Stimulated activated naive CD8-positive, alpha-beta T cell treated with anti-CD3 and anti-CD28 coated beads, Interleukin-15, amount 100 ng/mL, for 72 hours (primary cell): Measurements from ENCODE around the gene SALL1.

Source experiments
- ATAC-seq: fragments of 150-1000 bp; cut with Tn5 transposase; 2 replicates; pipeline ENCODE4 v1.10.0; 2021; ENCODE audit warnings: mild to moderate bottlenecking, moderate library complexity
- DNase-seq, 2 donors: peaks; one replicate each; pipeline ENCODE4 v3.0.0; 2021 to 2022
- H3K27ac Mint-ChIP-seq, 2 donors: one replicate each; pipeline ENCODE4 v1.8.0; 2022; ENCODE audit warnings: mild to moderate bottlenecking in 2 of 2, mixed read lengths in 2 of 2, moderate library complexity in 2 of 2
- H3K27me3 Mint-ChIP-seq: one replicate; pipeline ENCODE4 v1.8.0; 2022; ENCODE audit warnings: mixed read lengths
- H3K4me1 Mint-ChIP-seq: one replicate; pipeline ENCODE4 v1.8.0; 2022; ENCODE audit warnings: mild to moderate bottlenecking, mixed read lengths
- H3K4me3 Mint-ChIP-seq, 2 donors: one replicate each; pipeline ENCODE4 v1.8.0; 2022; ENCODE audit warnings: mild to moderate bottlenecking in 2 of 2, mixed read lengths in 2 of 2, moderate library complexity in 1 of 2
- H3K9me3 Mint-ChIP-seq, 2 donors: one replicate each; pipeline ENCODE4 v1.8.0; 2022; ENCODE audit warnings: mixed read lengths in 2 of 2

Gene SALL1

DNA sequence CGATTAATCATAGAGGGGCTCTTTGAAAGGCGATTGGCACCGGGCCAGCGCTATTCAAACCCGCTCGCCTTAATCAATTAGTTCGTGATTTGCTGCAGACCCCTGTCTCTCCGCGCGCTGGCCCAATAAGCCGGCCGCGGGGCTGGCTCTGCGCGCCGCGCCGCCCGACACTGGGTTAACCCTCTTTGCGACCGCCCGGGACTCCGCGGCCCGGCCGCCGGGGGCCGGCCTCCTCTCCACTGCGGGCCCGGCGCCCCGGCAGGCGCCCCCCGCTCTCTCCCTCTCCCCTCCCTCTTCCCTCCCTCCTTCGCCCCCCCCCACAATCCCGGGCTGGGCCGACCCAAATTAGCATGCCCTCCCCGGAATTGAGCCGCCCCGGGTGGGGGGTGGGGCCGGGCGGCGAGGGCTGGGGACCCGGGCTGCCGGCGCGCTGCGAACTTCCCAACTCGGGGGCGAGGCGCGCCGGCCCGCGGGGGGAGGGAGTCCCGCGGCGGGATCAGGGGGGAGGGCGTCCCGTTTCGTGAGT, 428 bp upstream of the SALL1 start:
- DNase-seq (no peak), ATAC-seq (no peak)
- Mint-ChIP-seq H3K27ac (no peak overlapping the region), H3K27me3 (peaks cover 89% of the 10 kb centered on the region), H3K9me3 (peaks cover 0 to 6% of the 10 kb centered on the region in 2 donors), H3K4me1 (peaks cover 24% of the 10 kb centered on the region), H3K4me3 (no peak overlapping the region)

DNA sequence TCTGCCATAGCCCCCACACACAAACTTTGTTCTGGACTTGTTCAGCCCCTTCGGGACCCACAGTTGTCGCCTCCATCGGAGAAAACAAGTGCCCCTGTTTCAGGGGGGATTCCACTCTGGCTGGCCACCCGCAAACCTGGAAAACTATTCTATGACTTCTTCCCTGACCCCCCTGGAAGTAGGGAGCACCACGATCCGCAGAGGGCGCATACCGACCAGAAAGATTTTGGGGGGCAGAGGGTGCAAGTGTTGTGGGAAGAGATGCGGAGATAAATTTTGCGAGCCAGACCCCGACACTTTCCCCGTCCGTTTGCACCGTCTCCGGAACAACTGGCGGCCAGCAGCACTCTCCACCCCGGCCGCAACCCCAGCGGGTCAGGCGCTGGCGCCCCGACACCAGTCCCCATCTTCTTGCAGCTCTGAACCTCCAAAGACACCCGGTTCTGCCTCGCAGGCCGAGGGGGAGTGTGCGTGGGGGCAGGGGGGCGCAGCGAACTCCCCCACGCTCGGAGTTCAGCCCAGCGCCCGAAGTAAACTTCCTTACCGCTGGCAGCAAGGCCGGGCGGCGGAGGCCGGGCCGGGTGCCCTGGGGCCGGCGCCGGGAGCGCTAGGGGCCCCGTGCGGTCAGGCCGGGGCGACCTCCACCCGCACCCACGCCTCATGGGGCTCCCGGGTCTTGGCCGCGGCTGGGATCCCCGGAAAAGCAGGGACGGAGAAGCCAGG, 744 bp downstream of the SALL1 start:
- peaks cover 0 to 6% of the 10 kb centered on the region in 2 donors for H3K9me3 Mint-ChIP-seq
- ATAC-seq (no peak), DNase-seq (no peak)
- H3K4me3 Mint-ChIP-seq: no peak overlapping the region
- H3K27me3 Mint-ChIP-seq: peaks cover 89% of the 10 kb centered on the region
- H3K4me1 Mint-ChIP-seq: peaks cover 21% of the 10 kb centered on the region
- H3K27ac Mint-ChIP-seq: no peak overlapping the region

DNA sequence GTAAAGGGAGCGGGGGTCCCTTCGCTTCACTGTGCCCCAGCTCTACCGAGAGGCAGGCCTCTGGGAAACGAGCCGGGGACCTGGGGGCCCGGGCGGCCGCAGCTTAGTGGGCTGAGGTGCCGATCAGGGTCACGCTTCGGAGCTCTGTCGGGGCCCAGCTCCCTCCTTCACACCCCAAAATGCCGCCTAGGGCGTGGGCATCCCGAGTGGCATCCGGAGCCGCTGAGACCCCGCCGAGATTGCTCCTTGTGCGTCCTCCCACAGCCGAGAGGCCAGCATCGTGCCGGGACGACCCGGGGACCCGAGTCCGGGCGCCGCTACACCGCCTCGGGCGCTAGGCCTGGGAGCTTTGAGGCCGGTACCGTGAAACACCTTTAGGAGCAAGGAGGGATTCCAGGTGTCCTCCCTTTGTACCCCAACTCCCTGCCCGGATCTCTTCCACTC, 1.3 kb downstream of the SALL1 start:
- Mint-ChIP-seq H3K27me3 (peaks cover 86% of the 10 kb centered on the region), H3K27ac (no peak overlapping the region), H3K4me3 (no peak overlapping the region), H3K4me1 (peaks cover 16% of the 10 kb centered on the region), H3K9me3 (peaks cover 0 to 6% of the 10 kb centered on the region in 2 donors)
- no peak for ATAC-seq
- no peak for DNase-seq

DNA sequence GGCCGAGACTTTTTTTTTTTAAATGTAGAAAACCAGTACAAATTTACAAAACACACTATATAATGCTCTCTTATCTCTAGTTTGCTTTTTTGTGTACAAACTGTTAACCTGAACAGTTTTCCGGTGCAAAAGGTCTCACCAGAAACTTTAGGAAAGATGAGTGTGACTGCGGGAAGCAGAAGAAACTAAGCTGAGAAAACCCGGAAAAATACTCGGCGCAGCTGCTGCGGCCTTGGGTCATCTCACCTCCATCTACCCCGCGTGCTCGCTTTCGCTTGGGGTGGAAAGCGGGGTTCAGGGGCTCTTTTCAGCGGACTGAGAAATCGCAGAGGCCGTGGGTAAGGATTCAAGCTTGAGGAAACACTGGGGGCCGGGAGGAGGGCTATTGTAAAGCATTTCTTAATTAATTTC, 1.8 kb downstream of the SALL1 start:
- DNase-seq: no peak
- Mint-ChIP-seq H3K9me3 (peaks cover 0 to 6% of the 10 kb centered on the region in 2 donors), H3K27me3 (peaks cover 81% of the 10 kb centered on the region), H3K4me3 (no peak overlapping the region), H3K4me1 (peaks cover 16% of the 10 kb centered on the region), H3K27ac (no peak overlapping the region)
- no peak for ATAC-seq

DNA sequence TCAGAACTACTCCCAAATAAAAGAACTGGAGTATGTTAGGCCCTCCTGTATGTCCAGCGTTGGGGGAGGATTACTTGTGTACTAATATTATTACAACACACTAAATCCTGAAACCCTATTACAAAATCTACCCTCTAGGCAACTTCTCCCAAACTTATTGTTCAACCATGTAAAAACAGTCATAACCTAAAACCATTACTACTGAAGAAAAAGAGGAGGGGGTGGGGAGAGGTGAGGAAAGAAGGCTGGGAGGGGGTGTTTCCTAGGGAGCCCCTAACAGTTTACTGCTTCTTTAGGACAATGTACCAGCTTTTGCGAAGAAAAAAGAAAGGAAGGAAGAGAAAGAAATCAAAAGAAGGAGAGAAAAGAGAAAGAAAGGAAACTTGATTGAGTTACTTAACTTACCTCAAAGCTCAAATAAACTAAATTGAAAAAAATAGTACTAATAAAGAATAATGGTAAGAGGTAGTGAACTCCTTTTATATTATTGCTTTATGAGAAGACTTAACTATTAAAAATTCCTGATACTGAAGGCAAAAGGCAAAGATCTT, 2.3 kb downstream of the SALL1 start:
- Mint-ChIP-seq H3K9me3 (peaks cover 0 to 6% of the 10 kb centered on the region in 2 donors), H3K27me3 (peaks cover 76% of the 10 kb centered on the region)
- DNase-seq: no peak

DNA sequence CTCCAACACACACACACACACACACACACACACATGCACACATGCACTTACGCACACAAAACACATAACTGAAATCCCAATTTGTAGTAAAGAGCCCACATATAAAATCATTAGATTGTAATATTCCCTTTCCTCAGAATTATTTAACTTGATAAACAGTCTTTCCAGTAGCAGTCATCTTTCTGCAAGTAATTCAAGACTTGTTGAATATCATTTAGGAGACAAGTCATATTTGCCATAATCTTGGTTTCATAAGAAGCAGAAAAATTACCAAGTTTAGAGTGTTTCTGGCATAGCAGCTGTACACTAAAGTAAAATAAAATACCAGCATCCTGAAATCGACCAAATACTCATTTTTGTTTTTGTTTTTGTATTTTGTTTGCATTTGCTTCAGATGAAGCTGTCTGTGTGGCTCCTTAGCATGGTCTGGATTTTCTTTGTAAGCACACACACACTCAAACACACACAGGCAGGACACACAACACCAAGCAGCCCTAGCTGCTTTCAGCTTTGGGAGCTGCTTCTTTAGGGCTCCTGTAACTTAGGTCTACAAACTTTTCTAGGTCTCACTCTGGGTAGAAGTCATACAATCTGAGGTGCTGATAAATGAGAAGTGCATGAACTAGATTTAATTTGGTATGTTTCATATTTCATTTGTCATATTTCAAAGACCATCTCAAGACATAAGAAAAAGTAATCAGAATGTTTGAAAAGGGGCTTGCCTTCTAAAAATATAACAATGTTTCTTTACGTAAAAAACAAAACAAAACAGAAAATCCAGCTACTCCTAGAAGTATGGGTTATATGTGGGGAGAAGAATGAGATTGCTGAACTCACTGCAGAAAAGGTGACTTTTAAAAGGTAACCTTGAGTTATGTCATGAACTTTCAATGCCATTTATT, 3.0 kb downstream of the SALL1 start:
- ATAC-seq: no peak
- Mint-ChIP-seq H3K4me3 (no peak overlapping the region), H3K27me3 (peaks cover 69% of the 10 kb centered on the region), H3K4me1 (peaks cover 10% of the 10 kb centered on the region), H3K27ac (no peak overlapping the region), H3K9me3 (peaks cover 0 to 1% of the 10 kb centered on the region in 2 donors)
- no peak for DNase-seq

More for the DNA sequence above, 2.3 kb downstream of the SALL1 start:
- Mint-ChIP-seq H3K4me3 (no peak overlapping the region), H3K27ac (no peak overlapping the region), H3K4me1 (peaks cover 16% of the 10 kb centered on the region)
- ATAC-seq: no peak

DNA sequence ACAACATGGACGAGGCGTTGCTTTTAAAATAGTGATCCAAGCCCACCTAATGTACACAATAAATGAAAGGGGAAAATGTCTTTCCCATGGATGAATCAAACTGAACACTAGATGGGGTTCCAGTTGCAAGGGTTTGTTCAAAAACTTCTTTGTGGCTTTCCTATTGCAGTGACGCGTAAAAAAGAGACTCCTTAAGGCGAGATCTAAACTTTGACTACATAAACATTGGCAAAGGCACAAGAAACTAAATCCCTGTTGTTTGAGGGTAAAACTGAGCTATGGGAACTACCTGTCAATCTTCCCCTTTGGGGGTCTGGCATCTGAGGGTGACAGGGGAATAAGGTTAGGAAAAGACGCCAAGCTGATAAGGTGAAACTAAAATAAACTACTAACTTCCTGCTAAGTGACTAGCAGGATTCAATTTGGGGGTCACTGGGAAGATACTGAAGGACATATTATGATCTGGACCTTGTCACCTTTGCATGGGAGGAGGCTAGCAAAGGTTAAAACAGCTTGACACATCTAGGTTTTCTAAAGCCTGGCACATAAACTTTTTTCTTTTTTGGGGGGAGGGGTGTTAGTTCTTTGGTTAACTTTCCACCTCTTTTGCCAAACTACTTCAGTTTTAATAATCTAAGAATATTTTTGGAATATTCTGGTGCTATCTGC, 4.7 kb downstream of the SALL1 start:
- DNase-seq: no peak
- Mint-ChIP-seq H3K27me3 (peaks cover 61% of the 10 kb centered on the region), H3K4me1 (peaks cover 5% of the 10 kb centered on the region), H3K27ac (no peak overlapping the region), H3K9me3 (no peaks in the 10 kb centered on the region), H3K4me3 (no peak overlapping the region)
- no peak for ATAC-seq

DNA sequence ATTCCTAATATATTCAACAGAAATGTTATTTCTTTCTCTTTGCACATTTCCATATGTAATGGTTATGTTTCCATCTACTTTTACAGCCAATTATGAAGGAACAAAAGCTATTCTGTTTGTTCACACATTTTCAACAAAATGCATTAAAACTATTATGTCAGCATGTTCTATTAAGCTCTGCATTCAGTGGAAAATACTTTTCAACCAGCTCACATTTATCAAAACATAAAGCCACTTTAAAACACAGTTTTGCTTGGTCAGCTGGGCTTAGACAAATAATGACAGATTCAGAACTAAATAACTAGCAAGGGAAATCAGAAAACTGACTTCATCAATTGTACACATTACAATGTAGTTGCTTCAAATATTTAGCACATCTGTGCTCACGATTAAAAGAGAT, 6.9 kb downstream of the SALL1 start:
- H3K4me3 Mint-ChIP-seq: no peak overlapping the region
- peaks cover 41% of the 10 kb centered on the region for H3K27me3 Mint-ChIP-seq
- H3K27ac Mint-ChIP-seq: no peak overlapping the region
- H3K4me1 Mint-ChIP-seq: no peaks in the 10 kb centered on the region
- no peak for ATAC-seq
- no peak for DNase-seq
- no peaks in the 10 kb centered on the region for H3K9me3 Mint-ChIP-seq

DNA sequence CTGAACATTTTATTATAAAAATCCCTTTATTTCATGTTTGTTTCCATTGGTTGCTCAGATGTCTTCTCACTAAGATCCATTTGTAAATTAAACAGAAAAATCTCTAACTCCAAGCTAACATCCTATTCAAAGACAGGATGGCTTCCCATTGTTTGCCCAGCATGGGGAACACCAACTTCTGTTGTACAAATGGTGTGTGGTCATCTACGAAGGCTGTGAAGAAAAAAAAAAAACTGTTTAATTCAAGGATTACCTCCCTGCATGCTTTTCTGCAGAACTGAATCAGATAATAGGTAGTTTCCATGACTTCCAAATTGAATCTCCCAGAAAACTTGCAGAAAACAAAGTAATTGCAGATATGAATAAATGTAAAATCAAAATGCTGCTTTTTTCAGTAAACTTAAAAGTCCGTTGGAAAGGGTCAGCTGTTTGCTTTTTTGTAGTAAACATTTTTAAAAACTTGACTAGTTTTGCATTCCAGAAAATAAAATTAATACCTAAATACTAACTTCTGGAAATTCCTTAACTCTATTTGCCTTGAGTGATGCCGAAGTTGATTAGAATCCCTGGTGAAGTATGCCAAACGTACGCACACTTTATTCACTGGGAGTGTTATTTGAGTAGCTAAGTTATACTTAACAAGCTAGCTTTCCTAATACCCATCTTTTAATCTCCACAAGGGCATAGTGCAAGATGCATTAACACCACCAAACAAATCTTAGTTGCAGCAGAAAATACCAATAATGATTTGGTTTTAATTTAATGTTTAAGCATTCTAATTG, 7.7 kb downstream of the SALL1 start:
- DNase-seq: no peak
- H3K4me1 Mint-ChIP-seq: no peaks in the 10 kb centered on the region
- ATAC-seq: no peak
- peaks cover 0 to 5% of the 10 kb centered on the region in 2 donors for H3K9me3 Mint-ChIP-seq
- H3K4me3 Mint-ChIP-seq: no peak overlapping the region
- H3K27ac Mint-ChIP-seq: no peak overlapping the region
- H3K27me3 Mint-ChIP-seq: peaks cover 33% of the 10 kb centered on the region

DNA sequence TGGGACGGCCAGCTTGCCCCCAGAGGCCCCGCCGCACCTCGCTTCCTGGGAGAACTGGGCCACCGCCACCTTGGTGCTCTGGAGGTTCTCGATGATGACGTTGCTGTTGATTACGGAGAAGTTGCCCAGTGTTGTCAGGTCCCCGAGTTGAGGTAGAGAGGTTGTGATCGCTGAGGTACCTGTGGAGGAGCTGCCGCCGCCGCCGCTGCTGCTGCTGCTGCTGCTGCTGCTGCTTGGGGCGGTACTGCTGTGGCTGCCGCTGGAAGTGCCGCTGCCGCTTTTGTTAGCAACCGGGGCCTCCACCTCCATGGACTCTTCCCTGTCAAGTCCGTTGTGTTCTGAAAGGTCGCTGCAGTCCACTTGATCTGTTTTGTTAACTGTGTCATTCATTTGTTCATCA, 9.5 kb downstream of the SALL1 start:
- H3K9me3 Mint-ChIP-seq: peaks cover 0 to 5% of the 10 kb centered on the region in 2 donors
- no peak for ATAC-seq

DNA sequence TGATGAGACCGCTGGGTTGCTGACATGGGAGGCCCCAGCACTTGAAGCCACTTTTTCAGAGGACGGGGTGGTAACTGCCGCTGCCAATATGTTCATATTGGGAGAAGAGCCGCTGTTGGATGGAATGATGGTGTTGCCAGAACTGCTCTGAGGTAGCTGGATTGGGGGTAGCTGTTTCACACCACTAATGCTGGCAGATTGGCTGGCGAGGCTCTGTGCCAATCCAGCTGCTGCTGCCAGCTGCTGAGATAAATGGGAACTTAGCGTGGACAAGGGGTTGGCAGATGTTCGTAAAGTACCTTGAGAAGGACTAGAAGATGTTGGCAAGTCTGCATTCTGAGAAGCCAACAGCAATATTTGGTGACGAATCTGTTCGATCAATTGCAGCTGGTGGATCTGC, 10.0 kb downstream of the SALL1 start:
- no peaks in the 10 kb centered on the region for H3K4me1 Mint-ChIP-seq
- H3K4me3 Mint-ChIP-seq: no peak overlapping the region
- H3K9me3 Mint-ChIP-seq: peaks cover 0 to 5% of the 10 kb centered on the region in 2 donors
- H3K27me3 Mint-ChIP-seq: peaks cover 11% of the 10 kb centered on the region
- DNase-seq (no peak), ATAC-seq (no peak)
- no peak overlapping the region for H3K27ac Mint-ChIP-seq

More for the DNA sequence above, 9.5 kb downstream of the SALL1 start:
- DNase-seq: no peak
- Mint-ChIP-seq H3K4me1 (no peaks in the 10 kb centered on the region), H3K27ac (no peak overlapping the region), H3K27me3 (peaks cover 15% of the 10 kb centered on the region), H3K4me3 (no peak overlapping the region)

DNA sequence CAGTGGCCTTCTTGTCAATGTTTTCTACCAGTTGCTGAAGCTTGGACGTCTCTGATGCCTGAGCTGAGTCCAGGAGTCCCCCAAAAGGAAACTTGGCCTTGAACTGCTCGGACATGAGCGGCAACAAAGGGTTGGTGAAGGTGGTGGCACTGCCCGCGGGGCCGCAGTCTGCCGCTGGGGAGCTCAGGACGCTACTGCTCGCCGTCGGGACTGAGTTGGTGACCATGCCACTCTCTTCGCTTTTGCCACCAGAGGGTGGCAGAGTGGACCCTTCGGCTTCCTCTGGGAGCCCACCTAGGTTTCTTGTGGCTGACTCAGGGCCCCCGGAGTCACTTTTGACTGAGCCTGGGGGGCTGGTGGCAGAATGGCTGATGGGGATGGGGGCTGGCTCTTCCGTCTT, 11.0 kb downstream of the SALL1 start:
- ATAC-seq: no peak
- Mint-ChIP-seq H3K4me3 (no peak overlapping the region), H3K27ac (no peak overlapping the region), H3K27me3 (peaks cover 8% of the 10 kb centered on the region), H3K4me1 (no peaks in the 10 kb centered on the region), H3K9me3 (peaks cover 0 to 5% of the 10 kb centered on the region in 2 donors)
- no peak for DNase-seq

DNA sequence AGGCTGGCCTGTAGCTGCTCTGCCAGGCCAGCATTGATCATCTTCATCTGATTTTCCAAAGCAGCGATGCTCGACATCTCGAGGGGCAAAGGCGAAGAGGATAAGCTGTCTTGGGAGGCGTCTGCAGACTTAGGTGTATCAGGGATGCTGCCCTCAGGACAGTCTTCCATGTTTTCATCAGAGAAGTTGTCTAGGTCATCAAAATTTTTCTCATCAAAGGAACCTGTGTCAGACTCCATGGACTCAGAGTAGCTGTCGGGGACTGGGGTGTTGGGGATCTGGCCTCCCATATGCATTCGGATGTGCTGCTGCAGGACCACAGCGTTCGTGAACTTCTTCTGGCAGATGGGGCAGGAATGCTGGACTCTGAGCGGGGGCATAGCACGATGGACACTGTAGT, 11.5 kb downstream of the SALL1 start:
- H3K4me1 Mint-ChIP-seq: no peaks in the 10 kb centered on the region
- H3K4me3 Mint-ChIP-seq: no peak overlapping the region
- no peak for DNase-seq
- H3K27ac Mint-ChIP-seq: peak overlapping the region in 1 of 2 donors; percentile 63
- ATAC-seq: no peak
- peaks cover 0 to 5% of the 10 kb centered on the region in 2 donors for H3K9me3 Mint-ChIP-seq
- peaks cover 11% of the 10 kb centered on the region for H3K27me3 Mint-ChIP-seq

DNA sequence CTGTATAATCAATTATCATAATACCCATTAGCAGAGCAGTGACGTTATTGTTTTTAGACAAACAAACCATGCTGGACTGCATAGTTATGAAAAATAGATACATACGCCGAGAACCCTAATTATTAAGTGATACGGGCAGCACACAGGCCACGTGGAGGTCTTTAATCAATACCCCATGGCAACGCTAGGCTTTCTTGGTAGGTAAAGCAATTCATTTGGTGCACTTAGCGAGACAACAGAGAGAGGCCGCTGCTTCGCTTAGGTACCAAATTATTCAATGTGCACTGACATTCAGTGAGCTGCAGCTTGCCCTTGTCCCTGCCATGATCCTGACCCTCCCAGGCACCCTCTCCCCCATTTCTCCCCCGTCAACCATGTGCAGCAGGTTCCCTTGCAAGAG, 12.9 kb downstream of the SALL1 start:
- H3K27ac Mint-ChIP-seq: no peak overlapping the region
- peaks cover 23% of the 10 kb centered on the region for H3K27me3 Mint-ChIP-seq
- H3K9me3 Mint-ChIP-seq: peaks cover 0 to 5% of the 10 kb centered on the region in 2 donors
- no peak for DNase-seq
- H3K4me1 Mint-ChIP-seq: no peaks in the 10 kb centered on the region
- no peak for ATAC-seq
- no peak overlapping the region for H3K4me3 Mint-ChIP-seq
